ENCODE measurements around the gene BMP6. TPM values are rescaled to one million over a fixed set of nuclear protein-coding genes. Genes with fewer than 3 reads are reported as not detected.

Gene BMP6
- total and polyA plus RNA-seq, 2 of the 4 experiments (the other 2 are of a cell fraction) = 0.18 to 0.19 TPM

DNA sequence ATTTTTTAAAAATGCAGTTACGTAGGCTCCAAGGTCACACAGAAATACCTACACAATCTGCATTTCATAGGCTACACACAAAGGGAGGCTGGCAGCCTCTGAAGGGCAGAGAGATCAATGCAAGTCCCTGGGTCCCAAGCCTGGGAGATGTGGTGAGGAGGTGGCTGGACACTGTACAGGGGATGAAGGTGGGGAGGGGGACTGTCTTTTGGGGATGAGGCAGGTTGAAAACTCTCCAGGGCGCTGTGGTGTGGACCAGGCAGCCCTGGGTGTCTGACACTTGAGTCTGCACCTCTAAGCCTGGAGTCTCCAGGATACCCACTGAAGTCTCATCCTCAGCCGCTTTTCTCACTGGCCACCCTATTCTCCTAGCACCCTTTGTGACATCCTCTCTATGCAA is 160.2 kb downstream of the BMP6 start:
- Histone ChIP-seq H3K9ac (ENCODE audit: low read depth, low read length) (no peak overlapping the region), H3K4me3 (ENCODE audit: insufficient read depth, low read depth, low read length) (no peak overlapping the region), H3K56ac (ENCODE audit: extremely low read depth, insufficient read depth, low read length) (no peak overlapping the region), H3K27ac (ENCODE audit: insufficient read depth, low read length) (no peak overlapping the region), H3K14ac (replicated peaks; ENCODE audit: low read depth, low read length) (no peak overlapping the region), H3K23ac (ENCODE audit: low read depth, low read length) (no peak overlapping the region), H3K79me1 (ENCODE audit: low read depth in 1 of 2, low read length in 2 of 2) (peaks cover 2 to 9% of the 10 kb centered on the region in 2 experiments; a peak in 3 of 4 replicates), H4K91ac (ENCODE audit: insufficient read depth, low read depth, low read length) (no peak overlapping the region), H3K4ac (ENCODE audit: low read depth, low read length) (no peak overlapping the region), H4K5ac (ENCODE audit: low read depth, low read length) (no peak overlapping the region), H2BK5ac (ENCODE audit: low read depth, low read length, poor library complexity, severe bottlenecking) (no peak overlapping the region), H4K20me1 (ENCODE audit: insufficient read depth, low read length) (no peaks in the 10 kb centered on the region), H3K9me3 (ENCODE audit: control insufficient read depth, insufficient read depth, low read length) (no peaks in the 10 kb centered on the region), H3K4me1 (ENCODE audit: control insufficient read depth, insufficient read depth, low read length) (no peaks in the 10 kb centered on the region), H4K8ac (ENCODE audit: low read depth in 2 of 2, low read length in 2 of 2) (no peak overlapping the region), H2AFZ (replicated peaks; ENCODE audit: low read length, poor library complexity) (no peak overlapping the region), H3K9me1 (ENCODE audit: insufficient read depth, low read length) (peaks cover 3% of the 10 kb centered on the region; the same call in 1 of the 2 replicates), H2AK5ac (ENCODE audit: low read depth, low read length) (no peak overlapping the region), H3K36me3 (ENCODE audit: control insufficient read depth, insufficient read depth, low read length) (peaks cover 81% of the 10 kb centered on the region), H2BK120ac (ENCODE audit: low read depth, low read length) (no peak overlapping the region), H3K18ac (ENCODE audit: low read depth, low read length) (no peak overlapping the region), H3K27me3 (ENCODE audit: control insufficient read depth, insufficient read depth, low read length) (no peaks in the 10 kb centered on the region), H2AK9ac (replicated peaks; ENCODE audit: low read depth, low read length, poor library complexity) (no peak overlapping the region), H3K4me2 (ENCODE audit: low read depth, low read length) (no peak overlapping the region), H2BK15ac (ENCODE audit: low read depth, low read length) (no peak overlapping the region), H2BK20ac (ENCODE audit: low read depth, low read length) (no peak overlapping the region)
- intact Hi-C loops (cut with micrococcal nuclease) (no loop called here), dilution Hi-C loops (cut with HindIII; ENCODE audit: low sequenced_read_pairs, unreplicated experiment) (no loop called here), in situ Hi-C loops (cut with MboI; ENCODE audit: low sequenced_read_pairs) (no loop called here)
- ChIA-PET POLR2A (ENCODE audit: unreplicated experiment) (no interaction called here), CTCF (no interaction called here)
- no TSS peak for BruUV-seq (replicated peaks)
- TF ChIP-seq, protein P1, sequence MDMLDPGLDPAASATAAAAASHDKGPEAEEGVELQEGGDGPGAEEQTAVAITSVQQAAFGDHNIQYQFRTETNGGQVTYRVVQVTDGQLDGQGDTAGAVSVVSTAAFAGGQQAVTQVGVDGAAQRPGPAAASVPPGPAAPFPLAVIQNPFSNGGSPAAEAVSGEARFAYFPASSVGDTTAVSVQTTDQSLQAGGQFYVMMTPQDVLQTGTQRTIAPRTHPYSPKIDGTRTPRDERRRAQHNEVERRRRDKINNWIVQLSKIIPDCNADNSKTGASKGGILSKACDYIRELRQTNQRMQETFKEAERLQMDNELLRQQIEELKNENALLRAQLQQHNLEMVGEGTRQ (IDR thresholded peaks at IDR 0.05; ENCODE audit: low read depth, low read length) = no peak
- TF ChIP-seq SMC3 (IDR thresholded peaks at IDR 0.05; ENCODE audit: low read depth, low read length) = no peak
- no peak for DNase-seq
- ATAC-seq (ENCODE audit: low read depth) = no peak
- no CpG with 5 or more reads among the region's 3 CpGs for WGBS, 2 experiments (ENCODE audit: extremely low coverage in 2 of 2, insufficient read length in 1 of 2)
